Measurements from ENCODE around the gene AP1M1.

AP1M1 gene

GRCh38 chr19:16247353-16248182 is 49.9 kb downstream of the AP1M1 start:
- peak; percentile 59 for DNase-seq (ENCODE audit: low read depth)
- no peak overlapping the region for H3K4me3 ChIP-seq (ENCODE audit: low read length)

GRCh38 chr19:16248380-16249023 is 50.8 kb downstream of the AP1M1 start:
- DNase-seq (ENCODE audit: low read depth), result no peak
- no peak for TF ChIP-seq CTCF (conservative IDR thresholded peaks at IDR 0.05; ENCODE audit: low read length)
- no peak overlapping the region for H3K4me3 ChIP-seq (ENCODE audit: low read length)

More at GRCh38 chr19:16247353-16248182, 49.9 kb downstream of the AP1M1 start:
- peak; percentile 94 for TF ChIP-seq CTCF (conservative IDR thresholded peaks at IDR 0.05; ENCODE audit: low read length)

GRCh38 chr19:16249826-16250404 is 52.2 kb downstream of the AP1M1 start:
- peak; percentile 81 for DNase-seq (ENCODE audit: low read depth)
- H3K4me3 ChIP-seq (ENCODE audit: low read length), result no peak overlapping the region
- no peak for TF ChIP-seq CTCF (conservative IDR thresholded peaks at IDR 0.05; ENCODE audit: low read length)

GRCh38 chr19:16252459-16253205 is 54.9 kb downstream of the AP1M1 start:
- TF ChIP-seq CTCF (conservative IDR thresholded peaks at IDR 0.05; ENCODE audit: low read length), result no peak
- H3K4me3 ChIP-seq (ENCODE audit: low read length), result no peak overlapping the region
- DNase-seq (ENCODE audit: low read depth), result no peak

GRCh38 chr19:16254851-16255408 is 57.2 kb downstream of the AP1M1 start:
- no peak overlapping the region for H3K4me3 ChIP-seq (ENCODE audit: low read length)
- TF ChIP-seq CTCF (conservative IDR thresholded peaks at IDR 0.05; ENCODE audit: low read length), result no peak
- DNase-seq (ENCODE audit: low read depth), result no peak

- no peak overlapping the region for H3K4me3 ChIP-seq (ENCODE audit: low read length)
- no peak for TF ChIP-seq CTCF (conservative IDR thresholded peaks at IDR 0.05; ENCODE audit: low read length)
- no peak for DNase-seq (ENCODE audit: low read depth)
Observed at GRCh38 chr19:16257509-16258002, 59.8 kb downstream of the AP1M1 start.

Measured in AG10803 (cell line).